Dendritic cell treated with granulocyte-macrophage colony-stimulating factor and Interleukin-4, amounts not matched to agents 40 ng/mL and 50 ng/mL, for 4 days (primary cell): ENCODE results near the gene ACTN2.

ENCODE experiments used
- H3K27ac Mint-ChIP-seq: one replicate; pipeline ENCODE4 v1.8.0; 2022; ENCODE audit warnings: mild to moderate bottlenecking, mixed read lengths
- H3K27me3 Mint-ChIP-seq: one replicate; pipeline ENCODE4 v1.8.0; 2022; ENCODE audit warnings: mild to moderate bottlenecking, mixed read lengths
- H3K36me3 Mint-ChIP-seq: one replicate; pipeline ENCODE4 v1.8.0; 2022; ENCODE audit warnings: low read depth, mixed read lengths
- H3K4me1 Mint-ChIP-seq: one replicate; pipeline ENCODE4 v1.8.0; 2022; ENCODE audit warnings: low read depth, mixed read lengths
- H3K4me3 Mint-ChIP-seq: one replicate; pipeline ENCODE4 v1.8.0; 2022; ENCODE audit warnings: mild to moderate bottlenecking, moderate library complexity, mixed read lengths
- H3K9me3 Mint-ChIP-seq: one replicate; pipeline ENCODE4 v1.8.0; 2022; ENCODE audit warnings: mixed read lengths
- intact Hi-C: fragments of 100-400 bp; cut with micrococcal nuclease; formaldehyde crosslinking; loops from one replicate; pipeline ENCODE4 v1.15.0; 2022

Gene ACTN2

DNA sequence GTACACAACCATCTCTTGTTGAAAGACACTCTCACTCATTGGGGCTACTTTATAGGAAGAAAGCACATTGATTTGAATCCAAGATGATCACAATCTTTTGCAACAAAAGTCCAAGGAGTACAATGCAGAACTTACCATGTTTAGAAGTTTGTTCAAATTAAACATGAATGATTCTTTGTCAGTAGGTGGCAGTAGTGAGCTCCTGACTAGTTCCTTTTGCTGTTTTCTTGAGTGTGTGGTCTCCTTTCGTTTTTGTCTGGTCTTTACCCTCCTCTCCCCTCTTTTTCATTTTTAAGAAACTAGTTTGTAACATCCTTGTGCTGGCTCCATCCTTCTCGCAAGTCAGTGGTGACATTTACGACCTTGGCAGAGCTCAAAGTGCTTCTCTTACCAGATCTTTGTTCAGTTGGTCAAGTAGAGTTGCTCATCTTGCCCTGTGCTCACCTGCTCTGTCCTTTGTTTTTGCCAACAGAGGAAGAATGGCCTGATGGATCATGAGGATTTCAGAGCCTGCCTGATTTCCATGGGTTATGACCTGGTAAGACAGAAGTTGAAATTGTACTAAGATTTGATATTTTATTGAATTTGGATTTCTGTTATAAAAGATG is 73.1 kb downstream of the ACTN2 start:
- Mint-ChIP-seq H3K36me3 (no peaks in the 10 kb centered on the region), H3K4me1 (peaks cover 5% of the 10 kb centered on the region), H3K9me3 (no peaks in the 10 kb centered on the region), H3K27ac (no peak overlapping the region), H3K4me3 (no peak overlapping the region), H3K27me3 (no peaks in the 10 kb centered on the region)
- intact Hi-C loops: loop anchor here (2.0 kb wide), 1 partner anchor 109 kb away; no protein-coding TSS in a partner anchor

DNA sequence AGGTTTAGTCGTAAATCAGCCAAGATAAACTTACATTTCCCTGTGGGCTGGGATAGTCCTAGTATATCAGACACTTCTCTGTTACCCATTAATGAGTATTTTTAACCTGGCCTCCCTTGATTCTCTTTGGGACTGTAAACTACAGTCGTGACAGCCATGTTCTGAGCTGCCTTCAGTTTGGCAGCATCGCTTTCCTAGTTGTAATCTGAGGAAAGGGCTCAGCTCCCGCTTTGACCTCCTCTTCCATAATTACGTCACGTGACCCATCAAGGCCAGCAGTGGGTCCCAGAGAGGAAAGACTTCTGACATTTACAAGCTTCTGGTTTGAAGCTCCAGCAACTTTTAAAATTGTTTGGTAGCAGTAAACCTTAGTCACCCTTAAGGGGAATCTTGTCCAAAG is 74.2 kb downstream of the ACTN2 start:
- intact Hi-C loops: loop anchor here (5.0 kb wide), 1 partner anchor 37 kb away; the partner anchor contains the start of gene MTR
- Mint-ChIP-seq H3K4me1 (peaks cover 5% of the 10 kb centered on the region), H3K27ac (no peak overlapping the region)

DNA sequence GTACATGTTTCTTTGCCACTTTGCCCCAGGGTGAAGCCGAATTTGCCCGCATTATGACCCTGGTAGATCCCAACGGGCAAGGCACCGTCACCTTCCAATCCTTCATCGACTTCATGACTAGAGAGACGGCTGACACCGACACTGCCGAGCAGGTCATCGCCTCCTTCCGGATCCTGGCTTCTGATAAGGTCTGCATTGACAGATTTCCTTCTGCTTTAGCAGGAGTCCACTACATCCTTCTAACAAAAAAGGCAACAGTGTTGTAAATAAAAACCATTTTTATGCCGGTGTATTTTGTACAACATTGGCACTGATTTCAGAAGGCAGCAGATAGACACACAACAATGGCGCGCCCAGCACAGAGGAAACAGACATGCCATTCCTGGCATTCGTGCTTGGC is 74.7 kb downstream of the ACTN2 start:
- peaks cover 3% of the 10 kb centered on the region for H3K27me3 Mint-ChIP-seq
- H3K27ac Mint-ChIP-seq: no peak overlapping the region
- H3K4me3 Mint-ChIP-seq: no peak overlapping the region
- no peaks in the 10 kb centered on the region for H3K36me3 Mint-ChIP-seq
- intact Hi-C loops: loop anchor here (5.0 kb wide), 1 partner anchor 36 kb away; the partner anchor contains the start of gene MTR
- no peaks in the 10 kb centered on the region for H3K9me3 Mint-ChIP-seq
- H3K4me1 Mint-ChIP-seq: peaks cover 5% of the 10 kb centered on the region

More for the DNA sequence above, 74.2 kb downstream of the ACTN2 start:
- H3K27me3 Mint-ChIP-seq: peaks cover 3% of the 10 kb centered on the region
- no peak overlapping the region for H3K4me3 Mint-ChIP-seq
- H3K9me3 Mint-ChIP-seq: no peaks in the 10 kb centered on the region
- H3K36me3 Mint-ChIP-seq: no peaks in the 10 kb centered on the region

DNA sequence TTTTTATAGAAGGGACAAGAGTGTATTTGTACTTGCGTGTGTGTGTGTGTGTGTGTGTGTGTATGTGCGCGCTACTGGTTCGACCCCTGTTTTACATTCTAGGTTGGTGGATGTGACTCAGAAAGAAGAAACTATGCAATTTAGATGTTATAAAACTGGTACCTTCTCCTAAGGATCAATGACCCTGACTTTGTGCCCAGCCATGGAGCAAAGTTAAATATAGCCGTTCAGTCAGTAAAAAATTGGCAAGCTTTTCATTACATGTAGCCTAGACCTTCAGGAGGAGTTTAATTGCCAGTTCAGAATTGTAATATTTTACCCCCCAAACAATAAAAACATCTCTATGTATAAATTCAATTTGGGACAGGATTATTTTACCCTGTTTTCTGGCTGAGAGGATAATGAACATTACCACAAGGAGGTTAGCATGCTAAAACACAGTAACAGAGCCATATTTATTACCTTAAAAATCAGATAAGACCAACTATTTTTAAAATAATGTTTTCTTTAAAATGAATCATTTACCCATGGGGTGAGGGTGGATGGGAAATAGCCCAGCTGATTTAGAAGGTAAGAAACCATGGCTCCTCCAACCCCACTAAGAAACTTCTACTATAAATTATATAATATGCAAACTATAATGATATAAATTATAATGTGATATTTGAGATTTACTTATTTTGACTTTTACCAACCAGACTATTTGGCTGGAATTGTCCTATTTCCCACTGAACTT is 75.3 kb downstream of the ACTN2 start:
- Mint-ChIP-seq H3K27me3 (peaks cover 5% of the 10 kb centered on the region), H3K9me3 (no peaks in the 10 kb centered on the region), H3K27ac (no peak overlapping the region), H3K4me1 (peaks cover 5% of the 10 kb centered on the region), H3K36me3 (no peaks in the 10 kb centered on the region), H3K4me3 (no peak overlapping the region)
- intact Hi-C loops: loop anchor here (5.0 kb wide), 1 partner anchor 36 kb away; the partner anchor contains the start of gene MTR

DNA sequence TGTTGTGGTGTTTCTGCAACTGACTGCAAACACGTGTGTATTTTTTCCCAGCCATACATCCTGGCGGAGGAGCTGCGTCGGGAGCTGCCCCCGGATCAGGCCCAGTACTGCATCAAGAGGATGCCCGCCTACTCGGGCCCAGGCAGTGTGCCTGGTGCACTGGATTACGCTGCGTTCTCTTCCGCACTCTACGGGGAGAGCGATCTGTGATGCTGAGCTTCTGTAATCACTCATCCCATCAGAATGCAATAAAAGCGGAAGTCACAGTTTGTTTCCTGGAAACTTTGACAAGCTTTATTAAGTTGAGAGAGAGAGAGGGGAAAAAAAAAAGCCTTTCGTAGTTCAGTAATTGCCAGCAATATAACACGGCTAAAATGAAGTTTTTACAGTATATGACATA is 76.1 kb downstream of the ACTN2 start:
- H3K9me3 Mint-ChIP-seq: no peaks in the 10 kb centered on the region
- peaks cover 6% of the 10 kb centered on the region for H3K27me3 Mint-ChIP-seq
- H3K36me3 Mint-ChIP-seq: no peaks in the 10 kb centered on the region
- H3K4me1 Mint-ChIP-seq: peaks cover 5% of the 10 kb centered on the region
- no peak overlapping the region for H3K4me3 Mint-ChIP-seq
- no peak overlapping the region for H3K27ac Mint-ChIP-seq
- intact Hi-C loops: loop anchor here (5.0 kb wide), 1 partner anchor 35 kb away; the partner anchor contains the start of gene MTR

DNA sequence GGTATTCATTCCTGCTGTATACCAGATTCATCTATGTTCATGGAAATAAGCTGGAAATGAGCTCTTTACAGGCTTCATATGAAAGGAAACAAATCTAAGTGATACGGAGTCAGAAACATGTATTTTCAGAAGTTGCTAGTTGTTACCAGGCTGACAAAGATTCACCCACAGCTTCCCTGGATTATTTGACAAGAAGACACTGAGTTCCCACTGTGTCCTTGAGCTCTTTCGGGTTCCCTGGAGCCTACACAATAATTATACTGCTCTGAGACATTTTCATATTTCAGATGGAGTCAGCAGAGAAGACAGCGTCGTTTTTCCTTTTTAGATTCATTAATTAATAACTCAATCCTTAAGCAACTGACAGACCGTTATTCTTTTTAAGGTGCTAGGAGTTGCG is 79.5 kb downstream of the ACTN2 start:
- Mint-ChIP-seq H3K36me3 (no peaks in the 10 kb centered on the region), H3K4me3 (no peak overlapping the region), H3K27me3 (peaks cover 19% of the 10 kb centered on the region), H3K9me3 (no peaks in the 10 kb centered on the region), H3K27ac (no peak overlapping the region), H3K4me1 (no peaks in the 10 kb centered on the region)
- intact Hi-C loops: no loop called here

DNA sequence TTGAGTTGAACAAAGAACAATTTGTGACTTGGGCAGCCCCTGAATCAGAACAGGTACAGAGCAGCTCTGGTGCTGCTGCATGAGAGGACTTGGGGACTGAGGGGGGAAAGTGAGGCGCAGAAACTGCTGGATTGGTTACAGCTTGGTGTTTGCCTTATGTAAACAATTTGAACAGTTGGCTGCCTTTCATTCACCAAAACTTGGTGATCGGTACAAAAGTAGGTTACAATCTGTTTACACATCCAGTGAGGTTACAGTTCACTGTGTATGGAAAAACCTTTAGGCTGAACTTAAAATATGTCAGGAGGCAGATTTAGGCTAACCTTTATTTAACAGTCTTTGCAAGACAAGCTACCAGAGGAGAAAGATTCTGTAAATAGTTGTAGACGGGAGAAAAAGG is 80.2 kb downstream of the ACTN2 start:
- H3K27me3 Mint-ChIP-seq: peaks cover 22% of the 10 kb centered on the region
- H3K4me3 Mint-ChIP-seq: no peak overlapping the region
- no peaks in the 10 kb centered on the region for H3K4me1 Mint-ChIP-seq
- H3K27ac Mint-ChIP-seq: no peak overlapping the region
- H3K36me3 Mint-ChIP-seq: no peaks in the 10 kb centered on the region
- no peaks in the 10 kb centered on the region for H3K9me3 Mint-ChIP-seq
- intact Hi-C loops: no loop called here

DNA sequence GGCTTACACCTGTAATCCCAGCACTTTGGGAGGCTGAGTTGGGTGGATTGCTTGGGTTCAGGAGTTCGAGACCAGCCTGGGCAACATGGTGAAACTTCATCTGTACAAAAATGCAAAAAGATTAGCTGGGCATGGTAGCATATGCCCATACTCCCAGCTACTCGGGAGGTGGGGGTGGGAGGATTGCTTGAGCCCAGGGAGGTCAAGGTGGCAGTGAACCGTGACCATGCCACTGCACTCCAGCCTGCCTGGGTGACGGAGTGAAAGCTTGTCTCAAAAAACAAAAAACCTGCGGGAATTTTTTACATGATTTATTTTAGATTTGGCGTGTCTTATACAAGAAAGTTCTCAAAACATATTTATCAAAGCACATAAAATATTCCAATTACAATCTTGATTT is 81.0 kb downstream of the ACTN2 start:
- Mint-ChIP-seq H3K4me3 (no peak overlapping the region), H3K27ac (no peak overlapping the region), H3K9me3 (no peaks in the 10 kb centered on the region), H3K36me3 (no peaks in the 10 kb centered on the region), H3K4me1 (no peaks in the 10 kb centered on the region), H3K27me3 (peaks cover 22% of the 10 kb centered on the region)
- intact Hi-C loops: no loop called here

DNA sequence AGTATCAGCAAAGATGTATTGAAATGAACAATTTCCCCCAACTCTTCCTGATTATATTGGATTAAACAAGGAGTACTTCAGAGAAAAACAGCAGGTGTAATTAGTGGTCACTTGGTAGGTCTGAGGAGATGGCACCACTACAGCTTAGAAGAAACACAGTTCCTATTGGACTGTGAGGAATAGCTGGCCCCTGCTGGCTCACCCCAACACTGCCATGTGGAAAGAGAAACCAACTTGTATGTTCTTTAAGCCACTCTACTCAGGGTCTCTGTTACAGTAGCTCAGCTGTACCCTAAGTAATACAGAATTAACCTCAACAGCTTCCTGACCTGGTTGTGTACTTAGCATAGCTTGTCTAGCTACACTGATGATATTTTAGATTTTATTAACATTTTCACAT is 82.3 kb downstream of the ACTN2 start:
- H3K27me3 Mint-ChIP-seq: peaks cover 22% of the 10 kb centered on the region
- H3K4me3 Mint-ChIP-seq: no peak overlapping the region
- no peak overlapping the region for H3K27ac Mint-ChIP-seq
- intact Hi-C loops: no loop called here
- H3K36me3 Mint-ChIP-seq: no peaks in the 10 kb centered on the region
- peaks cover under 1% of the 10 kb centered on the region for H3K4me1 Mint-ChIP-seq
- no peaks in the 10 kb centered on the region for H3K9me3 Mint-ChIP-seq

DNA sequence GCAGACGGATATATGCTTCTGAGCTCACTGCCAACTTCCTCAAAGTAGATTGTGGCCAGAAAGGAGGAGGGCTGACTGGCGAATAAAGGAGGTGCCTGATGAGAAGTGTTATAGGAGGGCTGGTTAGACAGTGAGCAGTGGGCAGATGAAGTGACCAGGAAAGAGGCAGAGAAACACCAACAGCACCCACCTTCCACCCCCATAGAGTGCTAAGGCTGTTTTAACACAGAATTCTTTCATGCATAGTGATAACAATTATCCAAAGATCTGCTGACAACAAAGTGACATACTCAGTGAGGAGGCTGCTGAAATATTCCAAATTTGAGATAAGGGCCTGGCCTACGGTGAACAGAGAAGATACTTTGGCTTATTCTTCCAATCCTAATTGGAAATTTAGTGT is 87.6 kb downstream of the ACTN2 start:
- intact Hi-C loops: no loop called here
- no peaks in the 10 kb centered on the region for H3K36me3 Mint-ChIP-seq
- no peak overlapping the region for H3K4me3 Mint-ChIP-seq
- peaks cover 5% of the 10 kb centered on the region for H3K4me1 Mint-ChIP-seq
- H3K27ac Mint-ChIP-seq: no peak overlapping the region
- H3K27me3 Mint-ChIP-seq: peaks cover 13% of the 10 kb centered on the region
- peaks cover 10% of the 10 kb centered on the region for H3K9me3 Mint-ChIP-seq

DNA sequence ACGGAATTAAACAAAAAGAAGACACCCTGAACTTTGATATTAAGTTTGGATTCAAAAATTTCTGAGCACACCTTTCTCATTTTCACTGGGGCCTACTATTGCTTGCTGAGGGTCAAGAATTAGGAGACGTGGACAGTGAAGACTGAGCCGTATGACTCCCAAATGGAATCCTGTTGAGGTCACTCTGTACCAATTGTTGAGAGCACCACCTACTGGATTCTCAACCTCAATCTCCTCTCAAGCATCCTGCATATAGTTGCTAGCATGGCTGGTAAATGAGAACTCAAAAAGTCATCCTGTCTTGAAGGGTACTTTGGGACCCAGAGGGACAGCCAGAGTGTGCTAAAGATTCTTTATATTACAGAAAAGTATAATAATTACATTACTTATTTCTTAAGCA is 88.6 kb downstream of the ACTN2 start:
- Mint-ChIP-seq H3K36me3 (no peaks in the 10 kb centered on the region), H3K27ac (no peak overlapping the region), H3K4me3 (no peak overlapping the region), H3K9me3 (peaks cover 18% of the 10 kb centered on the region), H3K4me1 (peaks cover 5% of the 10 kb centered on the region), H3K27me3 (peaks cover 6% of the 10 kb centered on the region)
- intact Hi-C loops: no loop called here

DNA sequence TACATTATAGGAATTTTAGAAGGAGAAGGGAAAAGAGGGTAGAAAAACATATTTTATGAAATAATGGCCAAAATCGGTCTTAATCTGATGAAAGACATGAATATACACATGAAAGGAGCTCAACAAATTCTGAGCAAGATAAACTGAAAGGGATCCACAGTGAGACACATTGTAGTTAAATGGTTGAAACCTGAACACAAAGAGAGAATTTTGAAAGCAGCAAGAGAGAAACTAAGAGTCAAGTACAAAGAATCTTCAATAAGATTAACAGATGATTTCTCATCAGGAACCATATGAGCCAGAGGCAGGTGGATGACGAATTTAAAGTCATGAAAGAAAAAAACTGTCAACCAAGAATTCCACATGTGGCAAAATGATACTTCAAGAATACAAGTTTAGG is 93.0 kb downstream of the ACTN2 start:
- intact Hi-C loops: no loop called here
- Mint-ChIP-seq H3K9me3 (peaks cover 18% of the 10 kb centered on the region), H3K36me3 (no peaks in the 10 kb centered on the region), H3K27ac (no peak overlapping the region), H3K4me3 (no peak overlapping the region), H3K27me3 (peaks cover 6% of the 10 kb centered on the region), H3K4me1 (no peaks in the 10 kb centered on the region)

DNA sequence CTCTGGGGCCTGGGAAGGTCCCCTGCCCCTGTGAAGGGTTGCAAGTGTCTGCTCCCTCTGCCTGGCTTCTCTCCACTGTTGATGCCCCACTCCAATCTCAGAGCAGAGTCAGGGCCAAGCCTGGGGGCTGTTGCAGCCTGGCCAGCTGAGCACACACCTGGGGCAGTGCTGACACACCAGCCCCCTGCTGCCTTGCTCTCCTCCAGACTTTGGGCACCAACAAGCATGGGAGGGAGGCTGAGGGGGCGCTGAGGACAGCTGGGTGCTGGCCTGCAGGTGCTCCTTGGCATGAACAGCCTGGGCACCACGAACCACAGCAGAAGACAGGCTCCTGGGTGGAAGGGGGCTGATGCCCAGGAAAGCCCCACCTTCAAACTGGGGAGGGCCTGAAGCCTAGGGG is 99.2 kb downstream of the ACTN2 start:
- intact Hi-C loops: no loop called here
- no peaks in the 10 kb centered on the region for H3K4me1 Mint-ChIP-seq
- H3K27me3 Mint-ChIP-seq: peaks cover 7% of the 10 kb centered on the region
- H3K36me3 Mint-ChIP-seq: no peaks in the 10 kb centered on the region
- peaks cover 9% of the 10 kb centered on the region for H3K9me3 Mint-ChIP-seq
- H3K4me3 Mint-ChIP-seq: no peak overlapping the region
- H3K27ac Mint-ChIP-seq: no peak overlapping the region

DNA sequence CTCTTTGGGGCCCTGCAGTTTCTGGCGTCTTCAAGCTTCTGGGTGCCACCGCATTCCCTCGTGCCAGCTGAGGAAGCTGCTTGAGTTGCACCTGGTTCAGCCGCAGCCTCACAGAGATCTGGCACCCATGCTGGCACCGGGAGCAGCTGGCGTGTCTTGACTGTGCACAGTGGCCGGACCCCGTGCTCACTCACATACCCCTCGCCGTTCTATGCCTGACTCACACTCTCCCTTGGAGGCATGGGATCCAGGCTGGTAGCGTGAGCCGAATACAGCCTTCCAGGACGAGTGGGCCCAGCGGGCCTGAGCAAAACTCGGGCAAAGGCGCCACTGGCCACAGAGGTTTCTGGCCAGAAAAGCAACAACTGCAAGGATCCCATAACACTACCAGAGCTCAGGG is 100.2 kb downstream of the ACTN2 start:
- Mint-ChIP-seq H3K27ac (no peak overlapping the region), H3K36me3 (no peaks in the 10 kb centered on the region), H3K9me3 (peaks cover 9% of the 10 kb centered on the region), H3K4me3 (no peak overlapping the region), H3K27me3 (peaks cover 11% of the 10 kb centered on the region), H3K4me1 (no peaks in the 10 kb centered on the region)
- intact Hi-C loops: no loop called here
